Natural killer cell (primary cell): ENCODE measurements around the gene KIAA1614. TPM values are rescaled to one million over a fixed set of nuclear protein-coding genes. Genes with fewer than 3 reads are reported as not detected.

ENCODE experiments used
- ATAC-seq, 3 donors: fragments of 150-1000 bp in 2 of 3; fragments of 200-7000 bp in 1 of 3; cut with Tn5 transposase; 1 replicate in 1 of 3; 2 replicates in 2 of 3; pipeline ENCODE4 v1.10.0; 2021; ENCODE audit warnings: mild to moderate bottlenecking in 2 of 3, moderate library complexity in 2 of 3
- DNase-seq, 2 donors: peaks; one replicate each; pipeline versions ENCODE4 v3.0.0 to v3.0.0-alpha.2; 2013 to 2021; ENCODE audit warnings: mixed read lengths in 1 of 2
- H3K27ac ChIP-seq: one replicate; pipeline ENCODE4 v1.5.1; 2013; ENCODE audit warnings: mild to moderate bottlenecking, low read length
- H3K27me3 ChIP-seq: one replicate; pipeline ENCODE4 v1.6.1; 2013; ENCODE audit warnings: low read length; ENCODE audit not compliant: control insufficient read depth, insufficient read depth
- H3K36me3 ChIP-seq: one replicate; pipeline ENCODE4 v1.6.1; 2013; ENCODE audit warnings: low read length; ENCODE audit not compliant: control insufficient read depth, insufficient read depth
- H3K4me1 ChIP-seq: one replicate; pipeline ENCODE4 v1.6.1; 2013; ENCODE audit warnings: low read length; ENCODE audit not compliant: control insufficient read depth, insufficient read depth
- H3K4me3 ChIP-seq: one replicate; pipeline ENCODE4 v1.5.1; 2013; ENCODE audit warnings: low read length
- H3K9me3 ChIP-seq: one replicate; pipeline ENCODE4 v1.6.1; 2013; ENCODE audit warnings: low read length; ENCODE audit not compliant: control insufficient read depth, insufficient read depth
- H3K27ac Mint-ChIP-seq, 2 donors: one replicate each; pipeline ENCODE4 v1.8.0; 2022; ENCODE audit warnings: mild to moderate bottlenecking in 2 of 2, mixed read lengths in 2 of 2, moderate library complexity in 1 of 2
- H3K27me3 Mint-ChIP-seq, 2 donors: one replicate each; pipeline ENCODE4 v1.8.0; 2022; ENCODE audit warnings: low read depth in 2 of 2, mixed read lengths in 2 of 2
- H3K36me3 Mint-ChIP-seq: one replicate; pipeline ENCODE4 v1.8.0; 2022; ENCODE audit warnings: mixed read lengths
- H3K4me1 Mint-ChIP-seq, 2 donors: one replicate each; pipeline ENCODE4 v1.8.0; 2022; ENCODE audit warnings: mixed read lengths in 2 of 2
- H3K4me3 Mint-ChIP-seq: one replicate; pipeline ENCODE4 v1.8.0; 2022; ENCODE audit warnings: mild to moderate bottlenecking, moderate library complexity, mixed read lengths
- H3K9me3 Mint-ChIP-seq, 2 donors: one replicate each; pipeline ENCODE4 v1.8.0; 2022; ENCODE audit warnings: mixed read lengths in 2 of 2
- WGBS: methylation state at CpG from one replicate; pipeline ENCODE4 v1.1.7; 2013; ENCODE audit warnings: missing lambda C conversion rate; ENCODE audit not compliant: insufficient coverage; 5-methylcytosine and 5-hydroxymethylcytosine counted together
- intact Hi-C: fragments of 100-400 bp; cut with micrococcal nuclease; formaldehyde crosslinking; loops from one replicate; pipeline ENCODE4 v1.14.2; 2022
- total RNA-seq, 4 donors: library from RNA; stranded (reverse); fragments of 120-200 nt in 1 of 4; gene quantifications; one replicate each; pipeline versions ENCODE4 v1.2.3 to v1.2.4, GENCODE V29; 2013 to 2022
- TF ChIP-seq, protein P1 (sequence below): fragments of 200-600 bp; IDR thresholded peaks from one replicate; pipeline ENCODE4 v1.8.0; 2022; ENCODE audit warnings: antibody characterized with exemption

The KIAA1614 gene
- total RNA-seq, 3 donors from 2014 or later (not counting 1 experiment from before 2014, with no cell fraction given): 0.09 to 0.80 (median 0.40) TPM

DNA sequence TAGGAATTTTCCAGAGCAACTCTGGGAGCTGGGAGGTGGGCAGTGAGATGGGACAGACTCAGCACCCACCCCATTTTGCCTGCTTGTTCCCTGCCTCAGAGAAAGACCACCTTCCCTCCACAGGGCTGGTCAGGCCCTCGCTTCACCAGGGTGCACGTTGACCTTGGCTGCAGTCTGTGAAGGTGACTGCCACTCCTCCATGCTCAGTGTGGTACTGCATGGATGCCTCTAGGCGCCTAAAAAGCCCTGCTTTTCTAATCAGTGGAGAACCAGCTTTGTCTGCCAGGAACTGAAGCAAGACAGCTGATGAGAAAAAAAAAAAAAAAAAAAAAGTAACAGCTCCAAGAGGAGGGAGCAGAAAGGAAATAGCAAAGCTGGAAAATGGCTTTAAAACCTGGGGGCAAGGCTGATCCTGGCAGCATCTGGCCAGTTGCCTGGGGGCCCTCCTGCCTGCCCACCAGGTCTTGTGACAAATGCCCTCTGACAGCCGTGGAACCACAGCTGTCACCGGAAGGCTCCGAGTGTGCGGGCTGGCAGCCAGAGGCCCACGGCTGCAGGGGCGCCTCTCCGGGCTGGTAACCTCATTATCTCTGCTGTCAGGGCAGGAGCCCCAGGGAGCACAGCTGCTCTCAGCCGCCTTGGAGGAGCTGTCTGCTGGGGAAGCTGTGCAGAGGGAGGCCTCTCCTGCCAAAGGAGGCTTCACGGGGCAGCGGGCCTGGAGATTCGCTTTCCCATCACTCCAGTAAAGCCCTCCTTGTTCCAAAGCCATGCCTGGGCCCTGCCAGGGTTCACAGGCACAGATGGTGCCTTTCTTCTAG lies 13.7 kb downstream of the KIAA1614 start:
- no peak overlapping the region for H3K4me3 Mint-ChIP-seq
- no peaks in the 10 kb centered on the region for H3K9me3 ChIP-seq
- no peaks in the 10 kb centered on the region for H3K36me3 Mint-ChIP-seq
- TF ChIP-seq, protein P1, sequence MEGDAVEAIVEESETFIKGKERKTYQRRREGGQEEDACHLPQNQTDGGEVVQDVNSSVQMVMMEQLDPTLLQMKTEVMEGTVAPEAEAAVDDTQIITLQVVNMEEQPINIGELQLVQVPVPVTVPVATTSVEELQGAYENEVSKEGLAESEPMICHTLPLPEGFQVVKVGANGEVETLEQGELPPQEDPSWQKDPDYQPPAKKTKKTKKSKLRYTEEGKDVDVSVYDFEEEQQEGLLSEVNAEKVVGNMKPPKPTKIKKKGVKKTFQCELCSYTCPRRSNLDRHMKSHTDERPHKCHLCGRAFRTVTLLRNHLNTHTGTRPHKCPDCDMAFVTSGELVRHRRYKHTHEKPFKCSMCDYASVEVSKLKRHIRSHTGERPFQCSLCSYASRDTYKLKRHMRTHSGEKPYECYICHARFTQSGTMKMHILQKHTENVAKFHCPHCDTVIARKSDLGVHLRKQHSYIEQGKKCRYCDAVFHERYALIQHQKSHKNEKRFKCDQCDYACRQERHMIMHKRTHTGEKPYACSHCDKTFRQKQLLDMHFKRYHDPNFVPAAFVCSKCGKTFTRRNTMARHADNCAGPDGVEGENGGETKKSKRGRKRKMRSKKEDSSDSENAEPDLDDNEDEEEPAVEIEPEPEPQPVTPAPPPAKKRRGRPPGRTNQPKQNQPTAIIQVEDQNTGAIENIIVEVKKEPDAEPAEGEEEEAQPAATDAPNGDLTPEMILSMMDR: no peak
- ATAC-seq (peak in 1 of 3 donors; percentile 83), DNase-seq (no peak)
- intact Hi-C loops: no loop called here
- H3K4me3 ChIP-seq: no peak overlapping the region
- peaks cover 0 to 7% of the 10 kb centered on the region in 2 donors for H3K4me1 Mint-ChIP-seq
- H3K27me3 ChIP-seq: no peaks in the 10 kb centered on the region
- H3K27ac Mint-ChIP-seq: no peak overlapping the region
- no peaks in the 10 kb centered on the region for H3K9me3 Mint-ChIP-seq
- H3K36me3 ChIP-seq: no peaks in the 10 kb centered on the region
- no peaks in the 10 kb centered on the region for H3K27me3 Mint-ChIP-seq
- peaks cover 8% of the 10 kb centered on the region for H3K4me1 ChIP-seq
- 19% methylated on average over 14 of the region's 14 CpGs for WGBS
- H3K27ac ChIP-seq: no peak overlapping the region

DNA sequence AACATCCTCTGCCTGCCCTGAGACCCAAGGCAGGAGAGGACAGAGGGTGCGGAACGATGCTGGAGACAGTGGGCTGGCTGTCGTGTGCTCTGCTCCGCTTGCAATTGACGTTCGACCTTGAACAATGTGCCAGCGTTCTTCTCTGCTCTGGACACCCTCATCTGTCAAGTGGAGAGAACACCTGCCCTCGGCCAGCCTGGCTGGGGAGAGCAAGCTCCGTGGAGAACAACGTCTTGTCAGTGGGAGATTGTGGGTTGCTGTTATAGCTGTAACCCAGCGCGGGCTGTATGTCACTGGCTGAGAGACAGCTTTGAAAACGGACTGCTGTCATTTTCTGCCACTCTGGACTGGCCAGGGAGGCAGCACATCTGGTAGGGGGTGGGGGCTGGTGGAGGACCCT lies 14.7 kb downstream of the KIAA1614 start:
- Mint-ChIP-seq H3K4me1 (peaks cover 0 to 7% of the 10 kb centered on the region in 2 donors), H3K27me3 (no peaks in the 10 kb centered on the region), H3K27ac (no peak overlapping the region), H3K9me3 (no peaks in the 10 kb centered on the region), H3K36me3 (no peaks in the 10 kb centered on the region), H3K4me3 (no peak overlapping the region)
- WGBS: 86% methylated on average over 13 of the region's 13 CpGs
- TF ChIP-seq, protein P1: no peak
- H3K4me1 ChIP-seq: peaks cover 8% of the 10 kb centered on the region
- intact Hi-C loops: no loop called here
- H3K4me3 ChIP-seq: no peak overlapping the region
- H3K27me3 ChIP-seq: no peaks in the 10 kb centered on the region
- ATAC-seq (no peak), DNase-seq (no peak)
- no peak overlapping the region for H3K27ac ChIP-seq
- H3K9me3 ChIP-seq: no peaks in the 10 kb centered on the region
- no peaks in the 10 kb centered on the region for H3K36me3 ChIP-seq

DNA sequence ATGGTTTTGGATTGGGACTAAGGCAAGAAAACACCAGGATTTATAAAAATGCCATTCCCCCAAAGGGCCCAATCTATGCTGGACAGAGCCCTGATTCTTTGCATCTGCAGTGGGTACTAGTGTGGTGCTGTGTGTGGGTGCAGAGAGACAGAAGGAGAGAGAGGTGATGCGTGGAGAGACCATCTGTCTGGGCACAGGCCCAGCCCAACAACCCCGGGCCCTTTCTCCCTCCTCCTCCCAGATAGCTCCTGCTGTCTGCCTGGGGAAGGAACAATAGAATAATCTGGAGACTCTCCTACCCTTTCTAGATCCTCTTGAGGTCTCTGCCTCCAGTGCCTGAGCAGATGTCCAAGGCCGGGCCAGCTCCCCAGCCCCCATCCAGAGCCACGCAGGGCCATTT lies 15.1 kb downstream of the KIAA1614 start:
- no peaks in the 10 kb centered on the region for H3K9me3 ChIP-seq
- no peak overlapping the region for H3K4me3 ChIP-seq
- 73% methylated on average over 4 of the region's 4 CpGs for WGBS
- DNase-seq (no peak), ATAC-seq (no peak)
- H3K4me1 ChIP-seq: peaks cover 8% of the 10 kb centered on the region
- no peaks in the 10 kb centered on the region for H3K27me3 ChIP-seq
- no peak overlapping the region for H3K27ac ChIP-seq
- no peak overlapping the region for H3K4me3 Mint-ChIP-seq
- no peaks in the 10 kb centered on the region for H3K36me3 Mint-ChIP-seq
- no peaks in the 10 kb centered on the region for H3K9me3 Mint-ChIP-seq
- TF ChIP-seq, protein P1: no peak
- peaks cover 0 to 7% of the 10 kb centered on the region in 2 donors for H3K4me1 Mint-ChIP-seq
- H3K27ac Mint-ChIP-seq: no peak overlapping the region
- H3K27me3 Mint-ChIP-seq: no peaks in the 10 kb centered on the region
- intact Hi-C loops: no loop called here
- H3K36me3 ChIP-seq: no peaks in the 10 kb centered on the region
